GM19193 (cell line): ENCODE results near the gene DLK1.

Experiments
- POLR2A ChIP-seq: IDR thresholded peaks from 4 replicates; pipeline ENCODE4 v1.6.1; 2011; ENCODE audit not compliant: insufficient read depth, insufficient read length; ENCODE audit errors: extremely low read depth

Gene DLK1

GRCh38 chr14:100731846-100732765 lies 5.4 kb downstream of the DLK1 start:
- no peak for TF ChIP-seq POLR2A

- no peak for TF ChIP-seq POLR2A
Measured at GRCh38 chr14:100732766-100733100, 6.0 kb downstream of the DLK1 start.

GRCh38 chr14:100733152-100733850 lies 6.6 kb downstream of the DLK1 start:
- TF ChIP-seq POLR2A: no peak

- no peak for TF ChIP-seq POLR2A
Measured at GRCh38 chr14:100734031-100734990, 7.6 kb downstream of the DLK1 start.

GRCh38 chr14:100735271-100735670 lies 8.6 kb downstream of the DLK1 start:
- TF ChIP-seq POLR2A: no peak

- no peak for TF ChIP-seq POLR2A
Measured at GRCh38 chr14:100736269-100737180, 9.8 kb downstream of the DLK1 start.

- no peak for TF ChIP-seq POLR2A
Measured at GRCh38 chr14:100737526-100737925, 10.8 kb downstream of the DLK1 start.

GRCh38 chr14:100738269-100738691 lies 11.6 kb downstream of the DLK1 start:
- TF ChIP-seq POLR2A: no peak

- TF ChIP-seq POLR2A: no peak
Measured at GRCh38 chr14:100738704-100739131, 12.0 kb downstream of the DLK1 start.

GRCh38 chr14:100739306-100739705 lies 12.6 kb downstream of the DLK1 start:
- no peak for TF ChIP-seq POLR2A

GRCh38 chr14:100740196-100740825 lies 13.6 kb downstream of the DLK1 start:
- TF ChIP-seq POLR2A: no peak

GRCh38 chr14:100740929-100741328 lies 14.2 kb downstream of the DLK1 start:
- no peak for TF ChIP-seq POLR2A

GRCh38 chr14:100741966-100742365 lies 15.3 kb downstream of the DLK1 start:
- no peak for TF ChIP-seq POLR2A
